ENCODE data around the gene TRPM3.

Gene TRPM3

GRCh38 chr9:70947086-70947485, 174.3 kb downstream of the TRPM3 start:
- H3K27me3 ChIP-seq (ENCODE audit: insufficient read depth, insufficient read length), result no peaks in the 10 kb centered on the region
- no peaks in the 10 kb centered on the region for H3K36me3 ChIP-seq (ENCODE audit: insufficient read depth, insufficient read length, low read length)
- H3K4me1 ChIP-seq (ENCODE audit: insufficient read depth, insufficient read length), result no peaks in the 10 kb centered on the region
- H3K9me3 ChIP-seq (ENCODE audit: insufficient read depth, low read length), result no peaks in the 10 kb centered on the region
- H3K4me3 ChIP-seq (ENCODE audit: insufficient read length, low read depth), result no peak overlapping the region
- no peak overlapping the region for H3K9ac ChIP-seq (ENCODE audit: insufficient read length, low read depth)
- no peak for DNase-seq (ENCODE audit: low read depth, low spot score)
- TF ChIP-seq YY1 (IDR thresholded peaks at IDR 0.05; ENCODE audit: insufficient read depth, insufficient read length) (no peak), SUZ12 (IDR thresholded peaks at IDR 0.05; ENCODE audit: extremely low read depth, insufficient read depth, insufficient read length) (no peak), ZNF274 (IDR thresholded peaks at IDR 0.05; ENCODE audit: low read depth, low read length) (no peak)

GRCh38 chr9:70945301-70945700, 176.1 kb downstream of the TRPM3 start:
- Histone ChIP-seq H3K4me3 (ENCODE audit: insufficient read length, low read depth) (no peak overlapping the region), H3K36me3 (ENCODE audit: insufficient read depth, insufficient read length, low read length) (no peaks in the 10 kb centered on the region), H3K9ac (ENCODE audit: insufficient read length, low read depth) (no peak overlapping the region), H3K4me1 (ENCODE audit: insufficient read depth, insufficient read length) (no peaks in the 10 kb centered on the region), H3K27me3 (ENCODE audit: insufficient read depth, insufficient read length) (no peaks in the 10 kb centered on the region), H3K9me3 (ENCODE audit: insufficient read depth, low read length) (no peaks in the 10 kb centered on the region)
- TF ChIP-seq YY1 (IDR thresholded peaks at IDR 0.05; ENCODE audit: insufficient read depth, insufficient read length), result no peak
- no peak for TF ChIP-seq ZNF274 (IDR thresholded peaks at IDR 0.05; ENCODE audit: low read depth, low read length)
- TF ChIP-seq SUZ12 (IDR thresholded peaks at IDR 0.05; ENCODE audit: extremely low read depth, insufficient read depth, insufficient read length), result no peak
- no peak for DNase-seq (ENCODE audit: low read depth, low spot score)

GRCh38 chr9:70941191-70941590, 180.2 kb downstream of the TRPM3 start:
- no peak for DNase-seq (ENCODE audit: low read depth, low spot score)
- Histone ChIP-seq H3K4me1 (ENCODE audit: insufficient read depth, insufficient read length) (no peaks in the 10 kb centered on the region), H3K9ac (ENCODE audit: insufficient read length, low read depth) (no peak overlapping the region), H3K9me3 (ENCODE audit: insufficient read depth, low read length) (no peaks in the 10 kb centered on the region), H3K4me3 (ENCODE audit: insufficient read length, low read depth) (no peak overlapping the region), H3K27me3 (ENCODE audit: insufficient read depth, insufficient read length) (no peaks in the 10 kb centered on the region), H3K36me3 (ENCODE audit: insufficient read depth, insufficient read length, low read length) (no peaks in the 10 kb centered on the region)
- TF ChIP-seq SUZ12 (IDR thresholded peaks at IDR 0.05; ENCODE audit: extremely low read depth, insufficient read depth, insufficient read length) (no peak), YY1 (IDR thresholded peaks at IDR 0.05; ENCODE audit: insufficient read depth, insufficient read length) (no peak), ZNF274 (IDR thresholded peaks at IDR 0.05; ENCODE audit: low read depth, low read length) (no peak)

GRCh38 chr9:70940605-70941004, 180.8 kb downstream of the TRPM3 start:
- no peaks in the 10 kb centered on the region for H3K4me1 ChIP-seq (ENCODE audit: insufficient read depth, insufficient read length)
- H3K27me3 ChIP-seq (ENCODE audit: insufficient read depth, insufficient read length), result no peaks in the 10 kb centered on the region
- H3K36me3 ChIP-seq (ENCODE audit: insufficient read depth, insufficient read length, low read length), result no peaks in the 10 kb centered on the region
- H3K9ac ChIP-seq (ENCODE audit: insufficient read length, low read depth), result no peak overlapping the region
- no peak for DNase-seq (ENCODE audit: low read depth, low spot score)
- TF ChIP-seq ZNF274 (IDR thresholded peaks at IDR 0.05; ENCODE audit: low read depth, low read length) (no peak), YY1 (IDR thresholded peaks at IDR 0.05; ENCODE audit: insufficient read depth, insufficient read length) (no peak), SUZ12 (IDR thresholded peaks at IDR 0.05; ENCODE audit: extremely low read depth, insufficient read depth, insufficient read length) (no peak)
- H3K9me3 ChIP-seq (ENCODE audit: insufficient read depth, low read length), result no peaks in the 10 kb centered on the region
- H3K4me3 ChIP-seq (ENCODE audit: insufficient read length, low read depth), result no peak overlapping the region

- Histone ChIP-seq H3K9ac (ENCODE audit: insufficient read length, low read depth) (no peak overlapping the region), H3K27me3 (ENCODE audit: insufficient read depth, insufficient read length) (no peaks in the 10 kb centered on the region), H3K36me3 (ENCODE audit: insufficient read depth, insufficient read length, low read length) (no peaks in the 10 kb centered on the region), H3K4me1 (ENCODE audit: insufficient read depth, insufficient read length) (no peaks in the 10 kb centered on the region), H3K9me3 (ENCODE audit: insufficient read depth, low read length) (no peaks in the 10 kb centered on the region), H3K4me3 (ENCODE audit: insufficient read length, low read depth) (no peak overlapping the region)
- no peak for DNase-seq (ENCODE audit: low read depth, low spot score)
- no peak for TF ChIP-seq SUZ12 (IDR thresholded peaks at IDR 0.05; ENCODE audit: extremely low read depth, insufficient read depth, insufficient read length)
- no peak for TF ChIP-seq YY1 (IDR thresholded peaks at IDR 0.05; ENCODE audit: insufficient read depth, insufficient read length)
- TF ChIP-seq ZNF274 (IDR thresholded peaks at IDR 0.05; ENCODE audit: low read depth, low read length), result no peak
These were observed 184.9 kb downstream of the TRPM3 start for GRCh38 chr9:70936536-70936935.

GRCh38 chr9:70935856-70936255, 185.6 kb downstream of the TRPM3 start:
- H3K4me1 ChIP-seq (ENCODE audit: insufficient read depth, insufficient read length), result no peaks in the 10 kb centered on the region
- H3K4me3 ChIP-seq (ENCODE audit: insufficient read length, low read depth), result no peak overlapping the region
- TF ChIP-seq YY1 (IDR thresholded peaks at IDR 0.05; ENCODE audit: insufficient read depth, insufficient read length) (no peak), ZNF274 (IDR thresholded peaks at IDR 0.05; ENCODE audit: low read depth, low read length) (no peak), SUZ12 (IDR thresholded peaks at IDR 0.05; ENCODE audit: extremely low read depth, insufficient read depth, insufficient read length) (no peak)
- H3K9me3 ChIP-seq (ENCODE audit: insufficient read depth, low read length), result no peaks in the 10 kb centered on the region
- H3K36me3 ChIP-seq (ENCODE audit: insufficient read depth, insufficient read length, low read length), result no peaks in the 10 kb centered on the region
- H3K27me3 ChIP-seq (ENCODE audit: insufficient read depth, insufficient read length), result no peaks in the 10 kb centered on the region
- DNase-seq (ENCODE audit: low read depth, low spot score), result no peak
- H3K9ac ChIP-seq (ENCODE audit: insufficient read length, low read depth), result no peak overlapping the region

- no peak for TF ChIP-seq YY1 (IDR thresholded peaks at IDR 0.05; ENCODE audit: insufficient read depth, insufficient read length)
- H3K4me3 ChIP-seq (ENCODE audit: insufficient read length, low read depth), result no peak overlapping the region
These were observed 186.8 kb downstream of the TRPM3 start for GRCh38 chr9:70934642-70935041.

GRCh38 chr9:70933321-70933720, 188.1 kb downstream of the TRPM3 start:
- no peak for DNase-seq (ENCODE audit: low read depth, low spot score)
- H3K36me3 ChIP-seq (ENCODE audit: insufficient read depth, insufficient read length, low read length), result no peaks in the 10 kb centered on the region
- no peak for TF ChIP-seq ZNF274 (IDR thresholded peaks at IDR 0.05; ENCODE audit: low read depth, low read length)
- no peak for TF ChIP-seq YY1 (IDR thresholded peaks at IDR 0.05; ENCODE audit: insufficient read depth, insufficient read length)
- TF ChIP-seq SUZ12 (IDR thresholded peaks at IDR 0.05; ENCODE audit: extremely low read depth, insufficient read depth, insufficient read length), result no peak

More at GRCh38 chr9:70934642-70935041, 186.8 kb downstream of the TRPM3 start:
- no peak for DNase-seq (ENCODE audit: low read depth, low spot score)
- Histone ChIP-seq H3K36me3 (ENCODE audit: insufficient read depth, insufficient read length, low read length) (no peaks in the 10 kb centered on the region), H3K9me3 (ENCODE audit: insufficient read depth, low read length) (no peaks in the 10 kb centered on the region), H3K4me1 (ENCODE audit: insufficient read depth, insufficient read length) (no peaks in the 10 kb centered on the region), H3K9ac (ENCODE audit: insufficient read length, low read depth) (no peak overlapping the region), H3K27me3 (ENCODE audit: insufficient read depth, insufficient read length) (no peaks in the 10 kb centered on the region)

More at GRCh38 chr9:70933321-70933720, 188.1 kb downstream of the TRPM3 start:
- Histone ChIP-seq H3K9me3 (ENCODE audit: insufficient read depth, low read length) (no peaks in the 10 kb centered on the region), H3K4me3 (ENCODE audit: insufficient read length, low read depth) (no peak overlapping the region), H3K27me3 (ENCODE audit: insufficient read depth, insufficient read length) (no peaks in the 10 kb centered on the region), H3K9ac (ENCODE audit: insufficient read length, low read depth) (no peak overlapping the region), H3K4me1 (ENCODE audit: insufficient read depth, insufficient read length) (no peaks in the 10 kb centered on the region)

All from NT2/D1 (cell line).